ENCODE results near the gene ZNF205. TPM values are rescaled to one million over a fixed set of nuclear protein-coding genes. Genes with fewer than 3 reads are reported as not detected.

The ZNF205 gene
- total RNA-seq, 1 donor from 2014 or later: 14.8 TPM

DNA sequence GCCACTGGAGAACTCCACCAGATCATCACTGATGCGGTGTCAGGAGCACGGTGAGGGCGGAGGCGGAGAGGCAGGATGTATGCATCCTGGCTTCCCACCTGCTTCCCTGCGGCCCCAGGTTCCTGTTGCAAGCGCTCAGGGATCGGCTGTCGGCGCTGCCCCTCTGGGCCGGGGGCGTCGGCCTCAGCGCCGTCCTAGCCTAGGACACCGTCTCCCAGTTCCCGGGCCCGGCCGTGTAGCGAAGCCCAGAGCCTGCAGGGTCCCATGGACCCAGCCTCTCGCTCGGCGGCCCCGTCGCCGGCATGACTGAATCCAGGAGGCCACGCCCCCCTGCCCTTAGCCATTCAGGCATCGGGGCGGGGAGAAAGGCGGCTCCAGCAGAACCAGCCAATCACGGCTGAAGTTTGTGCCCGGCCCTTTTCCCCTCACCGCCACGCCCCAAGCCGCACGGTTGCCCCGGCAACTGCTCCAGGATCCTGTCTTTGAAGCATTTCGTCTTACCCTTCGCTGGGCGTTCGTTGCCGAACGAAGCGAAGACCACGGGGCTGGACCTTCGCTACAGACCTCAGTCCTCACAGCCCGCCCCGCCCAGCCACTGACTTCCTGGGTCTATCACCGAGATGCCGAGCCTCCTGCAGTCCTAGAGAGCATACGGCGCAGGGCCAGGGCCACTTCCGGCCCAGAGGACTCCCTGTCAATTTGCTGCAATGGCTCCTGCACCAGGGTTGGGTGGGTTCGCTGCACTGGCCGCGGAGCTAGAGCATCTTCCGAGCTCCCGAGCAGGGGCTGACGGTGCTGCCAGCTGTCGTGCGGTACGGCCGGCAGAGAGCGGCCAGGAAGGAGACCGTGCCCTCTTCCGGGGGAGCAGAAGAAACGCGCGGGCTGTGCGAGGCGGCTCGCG is 11.8 kb downstream of the ZNF205 start:
- peak; percentile 98 for DNase-seq (ENCODE audit: extremely low spot score, unreplicated experiment)
- no peaks in the 10 kb centered on the region for H3K9me3 Mint-ChIP-seq (ENCODE audit: unreplicated experiment)
- peak overlapping the region; percentile 95 for H3K27ac Mint-ChIP-seq (ENCODE audit: unreplicated experiment)

DNA sequence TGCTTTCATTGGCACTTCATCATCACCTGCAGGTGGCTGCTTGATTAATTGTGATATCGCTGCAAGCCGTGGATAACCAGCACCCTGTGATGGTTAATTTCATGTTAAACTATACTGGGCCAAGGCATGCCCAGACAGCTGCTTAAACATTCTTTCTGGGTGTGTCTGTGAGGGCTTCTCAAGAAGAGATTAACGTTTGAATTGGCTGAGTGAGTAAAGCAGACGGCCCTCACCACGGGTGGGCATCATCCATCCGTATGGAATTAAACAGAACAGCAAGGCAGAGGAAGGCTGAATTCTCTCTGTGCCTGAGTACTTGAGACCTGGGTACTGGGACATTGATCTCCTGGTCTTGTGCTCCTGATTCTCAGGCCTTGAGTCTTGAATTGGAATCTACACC is 15.4 kb downstream of the ZNF205 start:
- Mint-ChIP-seq H3K27ac (ENCODE audit: unreplicated experiment) (no peak overlapping the region), H3K4me1 (ENCODE audit: unreplicated experiment) (peaks cover 28% of the 10 kb centered on the region), H3K9me3 (ENCODE audit: unreplicated experiment) (no peaks in the 10 kb centered on the region), H3K4me3 (ENCODE audit: unreplicated experiment) (no peak overlapping the region), H3K27me3 (ENCODE audit: unreplicated experiment) (no peaks in the 10 kb centered on the region), H3K36me3 (ENCODE audit: unreplicated experiment) (peaks cover 6% of the 10 kb centered on the region)
- no peak for DNase-seq (ENCODE audit: extremely low spot score, unreplicated experiment)
- no peak for TF ChIP-seq CTCF (IDR thresholded peaks at IDR 0.05)

More for the DNA sequence above, 11.8 kb downstream of the ZNF205 start:
- Mint-ChIP-seq H3K4me3 (ENCODE audit: unreplicated experiment) (peak overlapping the region; percentile 95), H3K36me3 (ENCODE audit: unreplicated experiment) (no peaks in the 10 kb centered on the region), H3K27me3 (ENCODE audit: unreplicated experiment) (no peaks in the 10 kb centered on the region), H3K4me1 (ENCODE audit: unreplicated experiment) (peaks cover 18% of the 10 kb centered on the region)
- peak; percentile 27 for TF ChIP-seq CTCF (IDR thresholded peaks at IDR 0.05)

DNA sequence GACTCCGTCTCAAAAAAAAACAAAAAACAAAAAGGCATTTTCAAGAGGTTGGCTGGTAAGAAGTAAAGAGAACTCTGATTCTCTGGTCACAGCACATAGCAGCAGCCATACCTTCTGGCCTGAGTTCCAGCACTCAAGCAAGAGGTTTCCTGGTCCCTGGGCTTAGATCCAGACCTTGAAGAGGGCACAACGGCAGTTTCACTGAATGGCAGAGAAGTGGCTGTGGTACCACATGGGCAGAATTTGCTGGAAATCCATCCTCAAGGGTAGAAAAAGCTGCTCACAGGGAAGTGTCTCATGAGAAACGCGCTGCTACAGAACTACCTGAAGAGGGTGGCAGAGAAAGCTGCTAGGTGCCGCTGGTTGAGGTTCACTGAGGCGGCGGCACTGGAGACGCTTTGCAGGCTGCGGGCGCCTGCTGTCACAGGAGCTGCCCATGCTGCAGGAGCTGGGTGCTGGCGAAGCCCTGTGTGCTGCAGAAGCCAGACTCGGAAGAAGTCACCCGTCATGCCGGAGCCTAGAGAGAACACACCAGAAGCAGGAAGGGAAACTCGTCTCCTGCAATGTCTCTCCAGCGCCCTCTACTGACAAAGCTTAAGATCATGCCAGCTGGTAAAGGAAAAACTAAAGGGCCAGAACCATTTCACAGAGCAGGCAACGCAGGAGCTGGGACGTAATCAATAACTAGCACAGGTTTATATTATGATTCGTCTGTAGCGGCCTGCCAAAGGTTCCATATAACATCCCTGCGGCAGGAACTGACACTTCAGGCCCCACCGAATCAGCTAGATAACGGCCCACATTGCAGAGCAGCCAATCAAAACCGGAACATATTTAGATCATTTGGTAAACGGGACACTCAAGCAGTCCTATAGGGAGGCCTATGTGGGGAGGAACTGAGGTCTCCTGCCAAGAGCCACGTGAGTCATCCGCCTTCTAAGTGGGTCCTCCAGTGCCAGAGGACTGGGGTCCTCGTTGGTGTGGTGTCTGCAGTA is 17.0 kb downstream of the ZNF205 start:
- peak; percentile 87 for TF ChIP-seq CTCF (IDR thresholded peaks at IDR 0.05)
- Mint-ChIP-seq H3K27me3 (ENCODE audit: unreplicated experiment) (no peaks in the 10 kb centered on the region), H3K4me1 (ENCODE audit: unreplicated experiment) (peaks cover 33% of the 10 kb centered on the region), H3K27ac (ENCODE audit: unreplicated experiment) (peak overlapping the region; percentile 79), H3K9me3 (ENCODE audit: unreplicated experiment) (no peaks in the 10 kb centered on the region), H3K36me3 (ENCODE audit: unreplicated experiment) (peaks cover 6% of the 10 kb centered on the region), H3K4me3 (ENCODE audit: unreplicated experiment) (peak overlapping the region; percentile 51)
- DNase-seq (ENCODE audit: extremely low spot score, unreplicated experiment): no peak

GRCh38 chr16:3131755-3132377 is 19.5 kb downstream of the ZNF205 start:
- Mint-ChIP-seq H3K36me3 (ENCODE audit: unreplicated experiment) (peaks cover 6% of the 10 kb centered on the region), H3K27me3 (ENCODE audit: unreplicated experiment) (no peaks in the 10 kb centered on the region), H3K4me3 (ENCODE audit: unreplicated experiment) (peak overlapping the region; percentile 32), H3K4me1 (ENCODE audit: unreplicated experiment) (peaks cover 33% of the 10 kb centered on the region), H3K27ac (ENCODE audit: unreplicated experiment) (no peak overlapping the region), H3K9me3 (ENCODE audit: unreplicated experiment) (no peaks in the 10 kb centered on the region)
- peak; percentile 55 for TF ChIP-seq CTCF (IDR thresholded peaks at IDR 0.05)
- DNase-seq (ENCODE audit: extremely low spot score, unreplicated experiment): no peak
